Measurements from ENCODE around the gene PRDM8.
"Not testable (repeated sequence)": the region's sequence is repeated elsewhere in the genome, so short reads cannot be mapped to it uniquely, and the experiment has no call there.

PRDM8 gene

GRCh38 chr4:80229590-80229989 lies 32.3 kb downstream of the PRDM8 start:
- Histone ChIP-seq H3K9me3 (ENCODE audit: control insufficient read depth in 2 of 2, low read length in 2 of 2) (no peaks in the 10 kb centered on the region), H3K27me3 (ENCODE audit: control insufficient read depth in 1 of 2, insufficient read depth in 2 of 2, low read length in 2 of 2) (no peaks in the 10 kb centered on the region), H3K36me3 (ENCODE audit: control insufficient read depth in 2 of 2, insufficient read depth in 2 of 2, low read length in 2 of 2) (no peaks in the 10 kb centered on the region), H3K9ac (ENCODE audit: low read length in 2 of 2) (no peak overlapping the region), H3K4me1 (ENCODE audit: control insufficient read depth, insufficient read depth, low read length) (no peaks in the 10 kb centered on the region), H3K4me3 (ENCODE audit: low read length in 2 of 2) (no peak overlapping the region), H3K27ac (ENCODE audit: low read length) (no peak overlapping the region)

GRCh38 chr4:80231180-80231579 lies 33.9 kb downstream of the PRDM8 start:
- H3K27me3 ChIP-seq (ENCODE audit: control insufficient read depth in 1 of 2, insufficient read depth in 2 of 2, low read length in 2 of 2): no peaks in the 10 kb centered on the region
- H3K4me3 ChIP-seq (ENCODE audit: low read length in 2 of 2): no peak overlapping the region
- no peaks in the 10 kb centered on the region for H3K4me1 ChIP-seq (ENCODE audit: control insufficient read depth, insufficient read depth, low read length)
- H3K9me3 ChIP-seq (ENCODE audit: control insufficient read depth in 2 of 2, low read length in 2 of 2): no peaks in the 10 kb centered on the region
- H3K9ac ChIP-seq (ENCODE audit: low read length in 2 of 2): no peak overlapping the region
- no peaks in the 10 kb centered on the region for H3K36me3 ChIP-seq (ENCODE audit: control insufficient read depth in 2 of 2, insufficient read depth in 2 of 2, low read length in 2 of 2)
- no peak overlapping the region for H3K27ac ChIP-seq (ENCODE audit: low read length)

GRCh38 chr4:80232707-80233370 lies 35.5 kb downstream of the PRDM8 start:
- no peaks in the 10 kb centered on the region for H3K4me1 ChIP-seq (ENCODE audit: control insufficient read depth, insufficient read depth, low read length)
- no peak overlapping the region for H3K4me3 ChIP-seq (ENCODE audit: low read length in 2 of 2)
- H3K36me3 ChIP-seq (ENCODE audit: control insufficient read depth in 2 of 2, insufficient read depth in 2 of 2, low read length in 2 of 2): no peaks in the 10 kb centered on the region
- H3K9ac ChIP-seq (ENCODE audit: low read length in 2 of 2): no peak overlapping the region
- H3K9me3 ChIP-seq (ENCODE audit: control insufficient read depth in 2 of 2, low read length in 2 of 2): no peaks in the 10 kb centered on the region
- H3K27ac ChIP-seq (ENCODE audit: low read length): no peak overlapping the region
- no peaks in the 10 kb centered on the region for H3K27me3 ChIP-seq (ENCODE audit: control insufficient read depth in 1 of 2, insufficient read depth in 2 of 2, low read length in 2 of 2)

GRCh38 chr4:80233390-80233789 lies 36.1 kb downstream of the PRDM8 start:
- Histone ChIP-seq H3K27ac (ENCODE audit: low read length) (no peak overlapping the region), H3K4me3 (ENCODE audit: low read length in 2 of 2) (no peak overlapping the region), H3K36me3 (ENCODE audit: control insufficient read depth in 2 of 2, insufficient read depth in 2 of 2, low read length in 2 of 2) (no peaks in the 10 kb centered on the region), H3K27me3 (ENCODE audit: control insufficient read depth in 1 of 2, insufficient read depth in 2 of 2, low read length in 2 of 2) (no peaks in the 10 kb centered on the region), H3K9me3 (ENCODE audit: control insufficient read depth in 2 of 2, low read length in 2 of 2) (no peaks in the 10 kb centered on the region), H3K4me1 (ENCODE audit: control insufficient read depth, insufficient read depth, low read length) (no peaks in the 10 kb centered on the region), H3K9ac (ENCODE audit: low read length in 2 of 2) (no peak overlapping the region)

GRCh38 chr4:80235451-80235850 lies 38.1 kb downstream of the PRDM8 start:
- Histone ChIP-seq H3K9ac (ENCODE audit: low read length in 2 of 2) (no peak overlapping the region), H3K27ac (ENCODE audit: low read length) (no peak overlapping the region), H3K36me3 (ENCODE audit: control insufficient read depth in 2 of 2, insufficient read depth in 2 of 2, low read length in 2 of 2) (no peaks in the 10 kb centered on the region), H3K4me3 (ENCODE audit: low read length in 2 of 2) (no peak overlapping the region), H3K9me3 (ENCODE audit: control insufficient read depth in 2 of 2, low read length in 2 of 2) (no peaks in the 10 kb centered on the region), H3K4me1 (ENCODE audit: control insufficient read depth, insufficient read depth, low read length) (no peaks in the 10 kb centered on the region), H3K27me3 (ENCODE audit: control insufficient read depth in 1 of 2, insufficient read depth in 2 of 2, low read length in 2 of 2) (no peaks in the 10 kb centered on the region)

- Histone ChIP-seq H3K27me3 (ENCODE audit: control insufficient read depth in 1 of 2, insufficient read depth in 2 of 2, low read length in 2 of 2) (no peaks in the 10 kb centered on the region), H3K9ac (ENCODE audit: low read length in 2 of 2) (no peak overlapping the region), H3K4me3 (ENCODE audit: low read length in 2 of 2) (no peak overlapping the region), H3K9me3 (ENCODE audit: control insufficient read depth in 2 of 2, low read length in 2 of 2) (no peaks in the 10 kb centered on the region), H3K27ac (ENCODE audit: low read length) (no peak overlapping the region), H3K4me1 (ENCODE audit: control insufficient read depth, insufficient read depth, low read length) (no peaks in the 10 kb centered on the region), H3K36me3 (ENCODE audit: control insufficient read depth in 2 of 2, insufficient read depth in 2 of 2, low read length in 2 of 2) (no peaks in the 10 kb centered on the region)
These were observed 40.7 kb downstream of the PRDM8 start for GRCh38 chr4:80237992-80238391.

GRCh38 chr4:80239480-80240150 lies 42.3 kb downstream of the PRDM8 start:
- Histone ChIP-seq H3K36me3 (ENCODE audit: control insufficient read depth in 2 of 2, insufficient read depth in 2 of 2, low read length in 2 of 2) (no peaks in the 10 kb centered on the region), H3K9me3 (ENCODE audit: control insufficient read depth in 2 of 2, low read length in 2 of 2) (no peaks in the 10 kb centered on the region), H3K27me3 (ENCODE audit: control insufficient read depth in 1 of 2, insufficient read depth in 2 of 2, low read length in 2 of 2) (peaks cover 0 to 2% of the 10 kb centered on the region in 2 donors), H3K4me1 (ENCODE audit: control insufficient read depth, insufficient read depth, low read length) (no peaks in the 10 kb centered on the region), H3K9ac (ENCODE audit: low read length in 2 of 2) (no peak overlapping the region), H3K4me3 (ENCODE audit: low read length in 2 of 2) (no peak overlapping the region), H3K27ac (ENCODE audit: low read length) (no peak overlapping the region)

- Histone ChIP-seq H3K9ac (ENCODE audit: low read length in 2 of 2) (no peak overlapping the region), H3K4me1 (ENCODE audit: control insufficient read depth, insufficient read depth, low read length) (no peaks in the 10 kb centered on the region), H3K27me3 (ENCODE audit: control insufficient read depth in 1 of 2, insufficient read depth in 2 of 2, low read length in 2 of 2) (peaks cover 0 to 2% of the 10 kb centered on the region in 2 donors), H3K27ac (ENCODE audit: low read length) (no peak overlapping the region), H3K9me3 (ENCODE audit: control insufficient read depth in 2 of 2, low read length in 2 of 2) (no peaks in the 10 kb centered on the region), H3K4me3 (ENCODE audit: low read length in 2 of 2) (no peak overlapping the region), H3K36me3 (ENCODE audit: control insufficient read depth in 2 of 2, insufficient read depth in 2 of 2, low read length in 2 of 2) (no peaks in the 10 kb centered on the region)
These were observed 43.7 kb downstream of the PRDM8 start for GRCh38 chr4:80240976-80241375.

- peaks cover 0 to 2% of the 10 kb centered on the region in 2 donors for H3K27me3 ChIP-seq (ENCODE audit: control insufficient read depth in 1 of 2, insufficient read depth in 2 of 2, low read length in 2 of 2)
- no peak overlapping the region for H3K27ac ChIP-seq (ENCODE audit: low read length)
- no peak overlapping the region for H3K4me3 ChIP-seq (ENCODE audit: low read length in 2 of 2)
- H3K4me1 ChIP-seq (ENCODE audit: control insufficient read depth, insufficient read depth, low read length): no peaks in the 10 kb centered on the region
- H3K36me3 ChIP-seq (ENCODE audit: control insufficient read depth in 2 of 2, insufficient read depth in 2 of 2, low read length in 2 of 2): no peaks in the 10 kb centered on the region
- H3K9me3 ChIP-seq (ENCODE audit: control insufficient read depth in 2 of 2, low read length in 2 of 2): no peaks in the 10 kb centered on the region
- H3K9ac ChIP-seq (ENCODE audit: low read length in 2 of 2): no peak overlapping the region
These were observed 46.1 kb downstream of the PRDM8 start for GRCh38 chr4:80243274-80244018.

- H3K27ac ChIP-seq (ENCODE audit: low read length); H3K27me3 ChIP-seq (ENCODE audit: control insufficient read depth in 1 of 2, insufficient read depth in 2 of 2, low read length in 2 of 2); H3K9ac ChIP-seq (ENCODE audit: low read length in 2 of 2): not testable (repeated sequence)
These were observed 50.2 kb downstream of the PRDM8 start for GRCh38 chr4:80247484-80247883.

GRCh38 chr4:80249144-80249543 lies 51.8 kb downstream of the PRDM8 start:
- Histone ChIP-seq H3K9ac (ENCODE audit: low read length in 2 of 2) (no peak overlapping the region), H3K4me1 (ENCODE audit: control insufficient read depth, insufficient read depth, low read length) (no peaks in the 10 kb centered on the region), H3K27ac (ENCODE audit: low read length) (no peak overlapping the region), H3K9me3 (ENCODE audit: control insufficient read depth in 2 of 2, low read length in 2 of 2) (no peaks in the 10 kb centered on the region), H3K4me3 (ENCODE audit: low read length in 2 of 2) (no peak overlapping the region), H3K27me3 (ENCODE audit: control insufficient read depth in 1 of 2, insufficient read depth in 2 of 2, low read length in 2 of 2) (no peaks in the 10 kb centered on the region), H3K36me3 (ENCODE audit: control insufficient read depth in 2 of 2, insufficient read depth in 2 of 2, low read length in 2 of 2) (no peaks in the 10 kb centered on the region)

More at GRCh38 chr4:80247484-80247883, 50.2 kb downstream of the PRDM8 start:
- not testable (repeated sequence) for H3K9me3 ChIP-seq (ENCODE audit: control insufficient read depth in 2 of 2, low read length in 2 of 2); H3K4me3 ChIP-seq (ENCODE audit: low read length in 2 of 2); H3K36me3 ChIP-seq (ENCODE audit: control insufficient read depth in 2 of 2, insufficient read depth in 2 of 2, low read length in 2 of 2); H3K4me1 ChIP-seq (ENCODE audit: control insufficient read depth, insufficient read depth, low read length)

Measured in stomach smooth muscle (tissue), 2 donors.